Gastroesophageal sphincter (tissue), 4 donors: ENCODE measurements around the gene REEP3. TPM values are rescaled to one million over a fixed set of nuclear protein-coding genes. Genes with fewer than 3 reads are reported as not detected.

Experiments
- ATAC-seq: fragments of 150-250 bp; one replicate; pipeline ENCODE4 v1.9.1; 2016; ENCODE audit warnings: mild to moderate bottlenecking, moderate library complexity
- H3K27ac ChIP-seq, 4 donors: fragments of 200-600 bp; sonication (generic) in 3 of 4; 1 replicate in 3 of 4; 2 replicates in 1 of 4; pipeline ENCODE4 v1.5.1; 2016 to 2019
- H3K27me3 ChIP-seq: fragments of 200-600 bp; sonication (generic); one replicate; pipeline ENCODE4 v1.5.1; 2019
- H3K36me3 ChIP-seq, 2 donors: fragments of 200-600 bp; sonication (generic); one replicate each; pipeline ENCODE4 v1.5.1; 2019; ENCODE audit warnings: control low read depth in 1 of 2
- H3K4me1 ChIP-seq, 3 donors: fragments of 200-600 bp; sonication (generic); 1 replicate in 2 of 3; 2 replicates in 1 of 3; pipeline ENCODE4 v1.5.1; 2016 to 2019; ENCODE audit warnings: control low read depth in 2 of 3
- H3K4me3 ChIP-seq, 2 donors: fragments of 200-600 bp; sonication (generic); one replicate each; pipeline ENCODE4 v1.5.1; 2019; ENCODE audit warnings: mild to moderate bottlenecking in 1 of 2, moderate library complexity in 1 of 2
- H3K9me3 ChIP-seq, 3 donors: fragments of 200-600 bp; sonication (generic); one replicate each; pipeline ENCODE4 v1.5.1; 2017 to 2019; ENCODE audit warnings: control low read depth in 2 of 3
- EP300 ChIP-seq: sonication (generic); formaldehyde crosslinking; IDR thresholded peaks from one replicate; pipeline ENCODE4 v1.6.1; 2017; ENCODE audit warnings: antibody characterized with exemption, mild to moderate bottlenecking
- POLR2A ChIP-seq, 2 donors: fragments of 450-650 bp; IDR thresholded peaks; one replicate each; pipeline ENCODE4 v1.6.1; 2017; ENCODE audit warnings: antibody characterized with exemption in 2 of 2, mild to moderate bottlenecking in 2 of 2, moderate library complexity in 1 of 2
- POLR2AphosphoS5 ChIP-seq: sonication (generic); formaldehyde crosslinking; IDR thresholded peaks from one replicate; pipeline ENCODE4 v1.6.1; 2017; ENCODE audit warnings: antibody characterized with exemption
- WGBS, 2 donors: methylation state at CpG; one replicate each; pipeline ENCODE4 v1.1.5; 2018; ENCODE audit warnings: low coverage in 1 of 2; 5-methylcytosine and 5-hydroxymethylcytosine counted together
- total RNA-seq, 4 donors: library from RNA; depleted of rRNA; stranded (reverse); fragments of >200 nt; gene quantifications; one replicate each; pipeline ENCODE4 v1.1.0, GENCODE V29; 2016
- TF ChIP-seq, protein P1 (sequence below), 4 experiments: fragments of 200-600 bp in 2 of 4; fragments of 450-650 bp in 2 of 4; sonication (generic) in 1 of 4; IDR thresholded peaks; one replicate each; pipeline ENCODE4 v1.5.1; 2017 to 2019; ENCODE audit warnings: antibody characterized with exemption in 4 of 4, mild to moderate bottlenecking in 2 of 4, moderate library complexity in 2 of 4

The REEP3 gene
- total RNA-seq, 4 donors from 2014 or later = 86.1 to 129 (median 97.3) TPM

DNA sequence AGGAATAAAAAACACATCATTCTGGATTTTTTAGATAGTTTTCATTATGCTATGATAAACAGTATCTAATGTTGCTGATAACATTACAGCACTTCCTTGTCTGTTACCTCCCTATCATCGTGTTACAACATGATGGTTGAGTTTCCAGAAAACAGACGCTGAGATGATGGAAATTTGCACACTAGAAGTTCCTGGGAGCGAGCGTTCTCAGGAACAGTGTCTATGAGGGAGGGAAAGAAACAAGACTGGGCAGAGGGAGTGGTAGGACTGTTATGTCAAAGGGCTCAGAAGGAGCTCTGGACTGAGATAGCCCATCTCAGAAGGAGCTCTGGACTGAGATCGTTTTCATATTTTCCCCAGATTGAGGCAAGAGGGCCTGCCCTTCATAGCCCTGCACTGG is 121.6 kb downstream of the REEP3 start:
- H3K27me3 ChIP-seq = no peaks in the 10 kb centered on the region
- ATAC-seq = no peak
- no peak overlapping the region for H3K4me3 ChIP-seq
- TF ChIP-seq, protein P1, sequence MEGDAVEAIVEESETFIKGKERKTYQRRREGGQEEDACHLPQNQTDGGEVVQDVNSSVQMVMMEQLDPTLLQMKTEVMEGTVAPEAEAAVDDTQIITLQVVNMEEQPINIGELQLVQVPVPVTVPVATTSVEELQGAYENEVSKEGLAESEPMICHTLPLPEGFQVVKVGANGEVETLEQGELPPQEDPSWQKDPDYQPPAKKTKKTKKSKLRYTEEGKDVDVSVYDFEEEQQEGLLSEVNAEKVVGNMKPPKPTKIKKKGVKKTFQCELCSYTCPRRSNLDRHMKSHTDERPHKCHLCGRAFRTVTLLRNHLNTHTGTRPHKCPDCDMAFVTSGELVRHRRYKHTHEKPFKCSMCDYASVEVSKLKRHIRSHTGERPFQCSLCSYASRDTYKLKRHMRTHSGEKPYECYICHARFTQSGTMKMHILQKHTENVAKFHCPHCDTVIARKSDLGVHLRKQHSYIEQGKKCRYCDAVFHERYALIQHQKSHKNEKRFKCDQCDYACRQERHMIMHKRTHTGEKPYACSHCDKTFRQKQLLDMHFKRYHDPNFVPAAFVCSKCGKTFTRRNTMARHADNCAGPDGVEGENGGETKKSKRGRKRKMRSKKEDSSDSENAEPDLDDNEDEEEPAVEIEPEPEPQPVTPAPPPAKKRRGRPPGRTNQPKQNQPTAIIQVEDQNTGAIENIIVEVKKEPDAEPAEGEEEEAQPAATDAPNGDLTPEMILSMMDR (IDR thresholded peaks at IDR 0.05) = no peak
- TF ChIP-seq EP300 (no peak), POLR2A (IDR thresholded peaks at IDR 0.05) (no peak), POLR2AphosphoS5 (no peak)
- no peaks in the 10 kb centered on the region for H3K4me1 ChIP-seq
- no peaks in the 10 kb centered on the region for H3K9me3 ChIP-seq
- peak overlapping the region in 2 of 4 donors; percentile 32 to 48 for H3K27ac ChIP-seq
- 83 to 94% methylated on average over 5 of the region's 5 CpGs for WGBS, 2 donors
- no peaks in the 10 kb centered on the region for H3K36me3 ChIP-seq

DNA sequence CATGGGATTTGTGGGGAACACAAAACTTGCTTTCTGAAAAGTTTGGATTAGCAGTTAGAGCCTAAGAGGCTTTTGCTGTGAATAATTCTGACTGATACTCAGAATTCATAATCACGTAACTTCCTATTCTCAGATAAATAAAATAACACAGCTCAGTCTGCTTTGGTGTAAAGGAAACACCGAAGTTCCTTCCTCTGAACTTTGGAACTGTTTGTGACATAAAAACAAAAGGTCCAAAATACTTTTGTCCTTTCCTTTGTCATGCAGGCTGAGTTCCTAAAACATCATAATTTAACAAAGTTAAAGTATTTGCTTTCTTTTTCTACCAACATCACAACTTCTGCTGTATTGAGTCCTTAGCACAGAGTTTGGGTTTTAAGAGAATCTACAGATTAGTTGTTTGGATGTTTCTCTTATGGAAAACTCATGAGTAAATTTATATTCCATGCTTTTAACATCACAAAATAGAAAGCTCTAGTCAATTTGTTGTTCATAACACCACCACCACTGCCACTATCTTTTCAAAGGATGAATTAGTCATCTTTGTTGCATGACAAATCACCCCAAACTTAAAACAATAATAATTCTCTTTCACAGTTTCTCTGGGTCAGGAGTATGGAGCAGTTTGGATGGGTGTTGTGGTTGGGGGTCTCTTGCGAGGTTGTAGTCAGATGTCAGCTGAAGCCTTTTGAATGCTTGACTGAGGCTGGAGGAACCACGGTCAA is 123.4 kb downstream of the REEP3 start:
- TF ChIP-seq EP300 (no peak), POLR2AphosphoS5 (no peak), POLR2A (IDR thresholded peaks at IDR 0.05) (no peak)
- TF ChIP-seq, protein P1 (IDR thresholded peaks at IDR 0.05) = no peak
- no peaks in the 10 kb centered on the region for H3K36me3 ChIP-seq
- no peaks in the 10 kb centered on the region for H3K4me1 ChIP-seq
- no peaks in the 10 kb centered on the region for H3K9me3 ChIP-seq
- peak; percentile 25 for ATAC-seq
- H3K4me3 ChIP-seq = no peak overlapping the region
- 51 to 79% methylated on average over 2 to 3 of the region's 4 CpGs for WGBS, 2 donors
- peak overlapping the region in 3 of 4 donors; percentile 49 to 64 (median 64) for H3K27ac ChIP-seq
- H3K27me3 ChIP-seq = no peaks in the 10 kb centered on the region

DNA sequence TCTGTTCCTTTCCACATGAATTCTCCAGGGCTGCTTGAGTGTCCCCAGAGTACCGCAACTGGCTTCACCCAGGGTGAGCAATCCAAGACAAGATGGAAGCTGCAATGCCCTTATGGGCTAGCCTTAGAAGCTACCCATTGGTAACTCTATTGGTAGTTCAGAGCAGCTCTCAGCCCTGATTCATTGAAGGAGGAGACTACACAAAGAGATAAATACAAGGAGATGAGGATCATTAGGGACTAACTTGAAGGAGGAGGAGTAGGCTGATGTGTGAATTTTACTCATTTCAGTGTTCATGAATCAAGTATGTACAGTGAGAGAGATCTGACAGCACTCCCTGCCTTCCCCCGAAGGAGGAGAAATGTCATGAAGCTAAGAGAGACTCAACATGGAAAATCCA is 124.0 kb downstream of the REEP3 start:
- Histone ChIP-seq H3K4me3 (no peak overlapping the region), H3K27me3 (no peaks in the 10 kb centered on the region), H3K4me1 (no peaks in the 10 kb centered on the region), H3K36me3 (no peaks in the 10 kb centered on the region), H3K9me3 (no peaks in the 10 kb centered on the region), H3K27ac (peak overlapping the region in 3 of 4 donors; percentile 49 to 64 (median 64))
- ATAC-seq = no peak
- 100% methylated on average over 1 of the region's 2 CpGs; no CpG with 5 or more reads in 1 of the 2 donors for WGBS, 2 donors
- TF ChIP-seq POLR2AphosphoS5 (no peak), POLR2A (IDR thresholded peaks at IDR 0.05) (no peak), EP300 (no peak)
- TF ChIP-seq, protein P1 (IDR thresholded peaks at IDR 0.05) = no peak

DNA sequence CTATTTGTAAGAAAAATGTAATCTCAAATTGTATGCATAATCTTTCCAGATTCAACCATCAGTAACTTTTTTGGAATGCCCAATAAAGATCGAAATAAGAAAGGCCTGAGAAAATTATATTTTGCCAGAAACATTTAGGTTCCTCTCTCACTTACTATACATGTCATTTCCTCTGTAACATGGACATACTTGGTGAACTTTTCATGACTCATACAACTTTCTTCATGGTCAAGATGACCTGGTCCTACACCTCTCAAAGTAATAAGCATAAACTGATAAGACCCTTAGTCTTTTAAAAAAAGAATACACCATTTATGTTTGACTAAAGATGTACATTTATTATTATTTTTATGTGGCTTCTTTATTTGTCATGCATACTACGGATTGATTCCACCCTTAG is 125.3 kb downstream of the REEP3 start:
- no peak for ATAC-seq
- no peaks in the 10 kb centered on the region for H3K27me3 ChIP-seq
- TF ChIP-seq POLR2AphosphoS5 (no peak), POLR2A (IDR thresholded peaks at IDR 0.05) (no peak), EP300 (no peak)
- TF ChIP-seq, protein P1 (IDR thresholded peaks at IDR 0.05) = no peak
- no peaks in the 10 kb centered on the region for H3K36me3 ChIP-seq
- 84 to 95% methylated on average over 2 of the region's 2 CpGs for WGBS, 2 donors
- no peak overlapping the region for H3K27ac ChIP-seq
- no peaks in the 10 kb centered on the region for H3K9me3 ChIP-seq
- no peaks in the 10 kb centered on the region for H3K4me1 ChIP-seq
- no peak overlapping the region for H3K4me3 ChIP-seq

DNA sequence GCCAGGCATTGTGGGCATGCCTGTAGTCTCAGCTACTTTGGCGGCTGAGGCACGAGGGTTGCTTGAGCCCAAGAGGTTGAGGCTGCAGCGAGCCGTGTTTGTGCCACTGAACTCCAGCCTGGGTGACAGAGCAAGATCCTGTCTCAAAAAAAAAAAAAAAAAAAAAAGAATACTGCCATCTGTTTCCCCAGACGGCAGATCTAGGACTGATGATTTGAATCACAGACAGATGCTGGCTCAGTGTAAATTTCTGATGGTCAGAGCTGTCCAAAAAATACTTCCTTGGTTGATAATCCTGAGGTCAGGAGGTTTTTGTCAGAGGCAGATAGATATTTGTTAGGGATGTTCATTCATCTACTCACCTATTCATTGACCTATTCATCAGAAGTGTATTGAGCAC is 130.7 kb downstream of the REEP3 start:
- 43 to 63% methylated on average over 1 to 3 of the region's 5 CpGs for WGBS, 2 donors
- H3K9me3 ChIP-seq = no peaks in the 10 kb centered on the region
- ATAC-seq = no peak
- H3K27me3 ChIP-seq = no peaks in the 10 kb centered on the region
- H3K36me3 ChIP-seq = no peaks in the 10 kb centered on the region
- TF ChIP-seq POLR2A (IDR thresholded peaks at IDR 0.05) (no peak), EP300 (no peak), POLR2AphosphoS5 (no peak)
- TF ChIP-seq, protein P1 (IDR thresholded peaks at IDR 0.05) = no peak
- no peak overlapping the region for H3K27ac ChIP-seq
- no peaks in the 10 kb centered on the region for H3K4me1 ChIP-seq
- H3K4me3 ChIP-seq = no peak overlapping the region
